SK-N-MC (cell line): ENCODE data around the gene CREM.

Experiments used
- DNase-seq: peaks from one replicate; pipeline ENCODE4 v3.0.0-alpha.2; 2011; ENCODE audit warnings: low read depth, low spot score
- H3K27ac ChIP-seq: fragments of 200-600 bp; sonication (generic); 2 replicates; pipeline ENCODE4 v1.5.1; 2016; ENCODE audit warnings: mixed run types
- H3K36me3 ChIP-seq: fragments of 200-600 bp; sonication (generic); 2 replicates; pipeline ENCODE4 v1.6.1; 2017; ENCODE audit warnings: antibody characterized with exemption, low read length, mixed read lengths; ENCODE audit not compliant: insufficient read depth
- H3K4me3 ChIP-seq: fragments of 200-600 bp; sonication (generic); 2 replicates; pipeline ENCODE4 v1.5.1; 2016
- H3K9ac ChIP-seq: fragments of 200-600 bp; sonication (generic); 2 replicates; pipeline ENCODE4 v1.8.0; 2017; ENCODE audit warnings: mixed run types, mixed read lengths; ENCODE audit not compliant: insufficient read length
- H3K9me3 ChIP-seq: fragments of 200-600 bp; sonication (generic); 2 replicates; pipeline ENCODE4 v1.6.1; 2017; ENCODE audit warnings: low read depth, mild to moderate bottlenecking, antibody characterized with exemption, low read length, moderate library complexity, mixed read lengths
- EZH2 ChIP-seq: fragments of 200-600 bp; sonication (generic); IDR thresholded peaks from one replicate; pipeline ENCODE4 v1.6.1; 2017; ENCODE audit warnings: antibody characterized with exemption
- FOXP2 ChIP-seq: optimal IDR thresholded peaks from 2 replicates; pipeline ENCODE3; 2011; ENCODE audit warnings: mild to moderate bottlenecking, moderate library complexity; ENCODE audit not compliant: insufficient read depth; ENCODE audit errors: extremely low read length, control extremely low read depth
- POLR2AphosphoS5 ChIP-seq: IDR thresholded peaks from 2 replicates; pipeline ENCODE4 v1.6.1; 2012; ENCODE audit warnings: mild to moderate bottlenecking, low read depth, low read length, borderline replicate concordance

CREM gene

DNA sequence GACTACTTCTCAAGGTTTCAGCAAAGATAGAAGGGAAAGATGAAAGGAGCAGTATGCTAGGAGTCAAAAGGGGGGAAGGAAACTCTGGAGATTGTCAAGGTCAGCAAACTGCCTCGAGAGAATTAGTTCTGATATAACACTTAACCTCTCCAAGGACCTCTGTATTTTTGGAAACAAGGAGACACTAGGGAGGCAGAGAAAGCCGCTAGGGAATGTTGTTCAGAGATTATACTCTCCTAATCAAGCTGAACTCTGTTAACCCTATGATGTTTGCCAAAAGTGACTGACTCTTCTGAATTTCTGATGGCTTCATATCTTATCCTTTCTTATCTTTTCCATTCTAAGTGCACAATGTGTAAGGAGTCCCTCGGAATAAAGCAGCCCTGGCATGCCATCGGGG lies 27.1 kb downstream of the CREM start:
- H3K27ac ChIP-seq: no peak overlapping the region
- no peak for TF ChIP-seq EZH2
- no peak for DNase-seq
- H3K36me3 ChIP-seq: no peaks in the 10 kb centered on the region
- no peaks in the 10 kb centered on the region for H3K9me3 ChIP-seq
- H3K9ac ChIP-seq: no peak overlapping the region
- H3K4me3 ChIP-seq: no peak overlapping the region

- no peak overlapping the region for H3K9ac ChIP-seq
- no peaks in the 10 kb centered on the region for H3K9me3 ChIP-seq
- H3K4me3 ChIP-seq: no peak overlapping the region
- no peak for TF ChIP-seq POLR2AphosphoS5
- H3K27ac ChIP-seq: no peak overlapping the region
- H3K36me3 ChIP-seq: no peaks in the 10 kb centered on the region
- no peak for DNase-seq
Measured at GRCh38 chr10:35160743-35161142, 34.1 kb downstream of the CREM start.

DNA sequence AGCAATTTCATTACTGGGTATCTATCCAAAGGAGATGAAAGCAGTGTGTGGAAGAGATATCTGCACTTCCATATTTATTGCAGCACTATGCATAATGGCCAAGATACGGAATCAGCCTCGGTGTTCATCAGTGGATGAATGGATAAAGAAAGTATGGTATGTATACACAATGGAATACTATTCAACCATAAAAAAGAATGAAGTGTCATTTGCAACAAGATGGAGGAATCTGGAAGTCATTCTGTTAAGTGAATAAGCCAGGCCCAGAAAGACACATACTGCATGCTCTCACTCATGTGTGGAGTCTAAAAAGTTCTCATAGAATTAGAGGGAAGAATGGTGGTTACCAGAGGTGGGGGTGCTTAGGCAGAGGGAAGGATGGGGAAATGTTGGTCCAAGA lies 35.3 kb downstream of the CREM start:
- Histone ChIP-seq H3K9ac (no peak overlapping the region), H3K4me3 (no peak overlapping the region), H3K36me3 (no peaks in the 10 kb centered on the region), H3K9me3 (no peaks in the 10 kb centered on the region), H3K27ac (no peak overlapping the region)
- DNase-seq: no peak
- TF ChIP-seq POLR2AphosphoS5: no peak
- TF ChIP-seq FOXP2: no peak
- TF ChIP-seq EZH2: no peak

GRCh38 chr10:35165136-35165535 lies 38.5 kb downstream of the CREM start:
- Histone ChIP-seq H3K36me3 (no peaks in the 10 kb centered on the region), H3K27ac (no peak overlapping the region), H3K4me3 (no peak overlapping the region), H3K9ac (no peak overlapping the region), H3K9me3 (no peaks in the 10 kb centered on the region)
- DNase-seq: no peak
- TF ChIP-seq FOXP2 (no peak), EZH2 (no peak), POLR2AphosphoS5 (no peak)

DNA sequence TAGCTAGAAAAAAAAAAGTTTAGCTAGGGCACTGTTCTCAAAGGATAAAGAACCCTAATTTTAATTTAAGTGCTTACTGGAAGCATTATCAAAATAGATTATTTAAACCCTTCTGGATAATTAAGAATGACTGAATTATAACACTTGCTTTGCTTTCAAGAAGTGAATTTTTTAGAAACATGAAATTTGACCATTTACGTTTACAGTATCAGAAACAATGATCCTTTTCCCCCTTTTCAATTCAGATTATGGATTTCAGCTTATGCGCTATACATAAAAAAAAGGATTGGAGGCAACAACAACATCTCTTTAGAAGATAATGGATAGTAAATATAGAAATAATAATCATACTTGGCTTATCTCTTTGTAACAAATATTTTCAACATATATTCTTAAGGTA lies 39.2 kb downstream of the CREM start:
- no peak for TF ChIP-seq EZH2
- TF ChIP-seq POLR2AphosphoS5: no peak
- TF ChIP-seq FOXP2: no peak

DNA sequence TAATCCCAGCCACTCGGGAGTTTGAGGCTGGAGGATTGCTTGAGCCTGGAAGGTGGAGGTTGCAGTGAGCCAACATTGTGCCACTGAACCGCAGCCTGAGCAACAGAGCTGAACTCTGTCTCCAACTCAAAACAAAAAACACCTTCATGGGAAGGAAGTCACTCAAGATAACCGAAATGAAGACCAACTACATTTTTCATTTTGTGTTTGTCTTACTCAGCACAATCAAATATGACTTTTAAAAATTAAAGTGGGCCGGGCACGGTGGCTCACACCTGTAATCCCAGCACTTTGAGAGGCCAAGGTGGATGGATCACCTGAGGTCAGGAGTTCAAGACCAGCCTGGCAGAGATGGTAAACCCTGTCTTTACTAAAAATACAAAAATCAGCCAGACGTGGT lies 40.0 kb downstream of the CREM start:
- Histone ChIP-seq H3K36me3 (no peaks in the 10 kb centered on the region), H3K9ac (no peak overlapping the region), H3K4me3 (no peak overlapping the region), H3K9me3 (no peaks in the 10 kb centered on the region), H3K27ac (no peak overlapping the region)
- no peak for TF ChIP-seq FOXP2
- no peak for TF ChIP-seq POLR2AphosphoS5
- TF ChIP-seq EZH2: no peak
- no peak for DNase-seq

More for the DNA sequence above, 39.2 kb downstream of the CREM start:
- Histone ChIP-seq H3K9ac (no peak overlapping the region), H3K4me3 (no peak overlapping the region), H3K36me3 (no peaks in the 10 kb centered on the region), H3K27ac (no peak overlapping the region), H3K9me3 (no peaks in the 10 kb centered on the region)
- DNase-seq: no peak

GRCh38 chr10:35167342-35167741 lies 40.7 kb downstream of the CREM start:
- TF ChIP-seq POLR2AphosphoS5 (no peak), EZH2 (no peak), FOXP2 (no peak)
- Histone ChIP-seq H3K9me3 (no peaks in the 10 kb centered on the region), H3K4me3 (no peak overlapping the region), H3K9ac (no peak overlapping the region), H3K27ac (no peak overlapping the region), H3K36me3 (no peaks in the 10 kb centered on the region)
- DNase-seq: no peak

DNA sequence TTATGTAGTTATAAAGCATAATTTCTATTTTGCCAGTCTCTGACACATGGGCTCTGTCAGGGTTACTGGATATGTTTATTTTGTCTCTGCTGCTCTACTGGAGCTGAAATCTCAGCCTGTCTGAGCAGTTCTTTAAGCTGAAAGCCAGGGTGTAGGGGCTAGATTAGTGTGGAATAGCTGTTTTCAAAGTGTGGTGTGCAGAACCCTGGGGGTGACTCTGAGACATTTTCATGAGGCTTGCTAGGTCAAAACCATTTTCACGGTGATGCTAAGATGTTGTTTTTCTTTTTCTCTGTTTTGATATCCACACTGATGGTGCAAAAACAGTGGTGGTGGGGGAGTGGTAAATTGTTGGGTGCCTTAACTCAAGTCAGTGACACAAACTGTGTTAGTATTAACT lies 45.5 kb downstream of the CREM start:
- no peak overlapping the region for H3K9ac ChIP-seq
- no peak overlapping the region for H3K27ac ChIP-seq
- H3K36me3 ChIP-seq: no peaks in the 10 kb centered on the region
- DNase-seq: no peak
- H3K4me3 ChIP-seq: no peak overlapping the region
- H3K9me3 ChIP-seq: no peaks in the 10 kb centered on the region
- no peak for TF ChIP-seq POLR2AphosphoS5
- no peak for TF ChIP-seq EZH2
- TF ChIP-seq FOXP2: no peak

GRCh38 chr10:35172574-35172973 lies 45.9 kb downstream of the CREM start:
- H3K27ac ChIP-seq: no peak overlapping the region
- no peak for DNase-seq
- no peaks in the 10 kb centered on the region for H3K9me3 ChIP-seq
- no peak overlapping the region for H3K9ac ChIP-seq
- TF ChIP-seq EZH2: no peak
- no peak for TF ChIP-seq POLR2AphosphoS5
- no peak for TF ChIP-seq FOXP2
- H3K36me3 ChIP-seq: no peaks in the 10 kb centered on the region
- no peak overlapping the region for H3K4me3 ChIP-seq
